ENCODE data around the gene EIPR1.
"Not testable (repeated sequence)": the region's sequence is repeated elsewhere in the genome, so short reads cannot be mapped to it uniquely, and the experiment has no call there.

Gene EIPR1

GRCh38 chr2:3192920-3193319 is 184.7 kb downstream of the EIPR1 start:
- no peak for DNase-seq (ENCODE audit: low read depth)

GRCh38 chr2:3192281-3192818 is 185.3 kb downstream of the EIPR1 start:
- DNase-seq (ENCODE audit: low read depth) = no peak

- no peak for DNase-seq (ENCODE audit: low read depth)
These were observed 187.7 kb downstream of the EIPR1 start for GRCh38 chr2:3189961-3190360.

- no peak for DNase-seq (ENCODE audit: low read depth)
These were observed 188.5 kb downstream of the EIPR1 start for GRCh38 chr2:3189076-3189591.

GRCh38 chr2:3188405-3188946 is 189.1 kb downstream of the EIPR1 start:
- DNase-seq (ENCODE audit: low read depth) = no peak

GRCh38 chr2:3187467-3187866 is 190.2 kb downstream of the EIPR1 start:
- DNase-seq (ENCODE audit: low read depth) = no peak

- no peak for DNase-seq (ENCODE audit: low read depth)
These were observed 190.9 kb downstream of the EIPR1 start for GRCh38 chr2:3186766-3187165.

GRCh38 chr2:3185910-3186309 is 191.7 kb downstream of the EIPR1 start:
- no peak for DNase-seq (ENCODE audit: low read depth)

- DNase-seq (ENCODE audit: low read depth) = no peak
These were observed 192.4 kb downstream of the EIPR1 start for GRCh38 chr2:3185256-3185655.

- no peak for DNase-seq (ENCODE audit: low read depth)
These were observed 193.5 kb downstream of the EIPR1 start for GRCh38 chr2:3184167-3184566.

- DNase-seq (ENCODE audit: low read depth) = no peak
These were observed 193.9 kb downstream of the EIPR1 start for GRCh38 chr2:3183766-3184165.

- no peak for DNase-seq (ENCODE audit: low read depth)
These were observed 194.8 kb downstream of the EIPR1 start for GRCh38 chr2:3182848-3183247.

GRCh38 chr2:3181416-3182010 is 196.1 kb downstream of the EIPR1 start:
- no peak for DNase-seq (ENCODE audit: low read depth)

GRCh38 chr2:3180909-3181221 is 196.8 kb downstream of the EIPR1 start:
- DNase-seq (ENCODE audit: low read depth) = not testable (repeated sequence)

GRCh38 chr2:3180082-3180908 is 197.3 kb downstream of the EIPR1 start:
- no peak for DNase-seq (ENCODE audit: low read depth)

GRCh38 chr2:3179626-3180025 is 198.0 kb downstream of the EIPR1 start:
- DNase-seq (ENCODE audit: low read depth) = no peak

- DNase-seq (ENCODE audit: low read depth) = no peak
These were observed 198.4 kb downstream of the EIPR1 start for GRCh38 chr2:3179208-3179607.

GRCh38 chr2:3178578-3179031 is 199.0 kb downstream of the EIPR1 start:
- DNase-seq (ENCODE audit: low read depth) = no peak

GRCh38 chr2:3177891-3178577 is 199.6 kb downstream of the EIPR1 start:
- no peak for DNase-seq (ENCODE audit: low read depth)

- no peak for DNase-seq (ENCODE audit: low read depth)
These were observed 200.8 kb downstream of the EIPR1 start for GRCh38 chr2:3176869-3177255.

- DNase-seq (ENCODE audit: low read depth) = no peak
These were observed 201.3 kb downstream of the EIPR1 start for GRCh38 chr2:3176071-3176868.

- no peak for DNase-seq (ENCODE audit: low read depth)
These were observed 202.1 kb downstream of the EIPR1 start for GRCh38 chr2:3175568-3175955.
